ENCODE data around the gene TRAPPC6A. TPM values are rescaled to one million over a fixed set of nuclear protein-coding genes. Genes with fewer than 3 reads are reported as not detected.
A peak's percentile ranks its signal among the peaks of the same experiment; 100 is the strongest.

The TRAPPC6A gene
- total RNA-seq, 1 donor from 2014 or later = 43.8 TPM

GRCh38 chr19:45172611-45173208, 5.3 kb downstream of the TRAPPC6A start:
- Mint-ChIP-seq H3K27me3 (no peaks in the 10 kb centered on the region), H3K9me3 (ENCODE audit: low read depth) (no peaks in the 10 kb centered on the region), H3K27ac (no peak overlapping the region), H3K36me3 (ENCODE audit: insufficient read depth) (no peaks in the 10 kb centered on the region), H3K4me1 (ENCODE audit: low read depth) (peaks cover 11% of the 10 kb centered on the region), H3K4me3 (ENCODE audit: low read depth) (no peak overlapping the region)
- TF ChIP-seq, protein P1, sequence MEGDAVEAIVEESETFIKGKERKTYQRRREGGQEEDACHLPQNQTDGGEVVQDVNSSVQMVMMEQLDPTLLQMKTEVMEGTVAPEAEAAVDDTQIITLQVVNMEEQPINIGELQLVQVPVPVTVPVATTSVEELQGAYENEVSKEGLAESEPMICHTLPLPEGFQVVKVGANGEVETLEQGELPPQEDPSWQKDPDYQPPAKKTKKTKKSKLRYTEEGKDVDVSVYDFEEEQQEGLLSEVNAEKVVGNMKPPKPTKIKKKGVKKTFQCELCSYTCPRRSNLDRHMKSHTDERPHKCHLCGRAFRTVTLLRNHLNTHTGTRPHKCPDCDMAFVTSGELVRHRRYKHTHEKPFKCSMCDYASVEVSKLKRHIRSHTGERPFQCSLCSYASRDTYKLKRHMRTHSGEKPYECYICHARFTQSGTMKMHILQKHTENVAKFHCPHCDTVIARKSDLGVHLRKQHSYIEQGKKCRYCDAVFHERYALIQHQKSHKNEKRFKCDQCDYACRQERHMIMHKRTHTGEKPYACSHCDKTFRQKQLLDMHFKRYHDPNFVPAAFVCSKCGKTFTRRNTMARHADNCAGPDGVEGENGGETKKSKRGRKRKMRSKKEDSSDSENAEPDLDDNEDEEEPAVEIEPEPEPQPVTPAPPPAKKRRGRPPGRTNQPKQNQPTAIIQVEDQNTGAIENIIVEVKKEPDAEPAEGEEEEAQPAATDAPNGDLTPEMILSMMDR (IDR thresholded peaks at IDR 0.05; ENCODE audit: unreplicated experiment) = no peak
- no peak for DNase-seq (ENCODE audit: low spot score, unreplicated experiment)

DNA sequence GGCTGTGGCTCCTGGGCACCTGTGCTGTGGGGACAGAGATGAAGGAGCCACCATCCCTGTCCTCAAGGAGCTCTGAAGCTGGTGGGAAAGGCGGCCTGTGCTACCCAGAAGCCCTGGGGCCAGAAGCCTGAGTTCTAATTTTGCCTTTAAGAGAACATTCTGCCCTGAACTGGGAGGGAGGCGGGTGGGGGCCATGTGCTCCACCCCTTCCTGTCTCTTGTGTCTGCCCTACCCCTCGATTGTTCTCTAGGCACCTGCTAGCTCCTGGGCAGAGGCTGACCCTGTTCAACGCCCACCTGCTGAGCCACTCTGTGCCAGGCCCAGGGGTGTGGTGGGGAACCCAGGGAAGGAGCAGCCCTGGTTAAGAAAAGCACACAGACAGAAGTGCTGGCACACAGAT, 5.9 kb downstream of the TRAPPC6A start:
- Mint-ChIP-seq H3K27me3 (no peaks in the 10 kb centered on the region), H3K36me3 (ENCODE audit: insufficient read depth) (no peaks in the 10 kb centered on the region), H3K9me3 (ENCODE audit: low read depth) (no peaks in the 10 kb centered on the region), H3K4me1 (ENCODE audit: low read depth) (peaks cover 9% of the 10 kb centered on the region), H3K27ac (no peak overlapping the region), H3K4me3 (ENCODE audit: low read depth) (no peak overlapping the region)
- no peak for DNase-seq (ENCODE audit: low spot score, unreplicated experiment)
- TF ChIP-seq, protein P1 (IDR thresholded peaks at IDR 0.05; ENCODE audit: unreplicated experiment) = no peak

DNA sequence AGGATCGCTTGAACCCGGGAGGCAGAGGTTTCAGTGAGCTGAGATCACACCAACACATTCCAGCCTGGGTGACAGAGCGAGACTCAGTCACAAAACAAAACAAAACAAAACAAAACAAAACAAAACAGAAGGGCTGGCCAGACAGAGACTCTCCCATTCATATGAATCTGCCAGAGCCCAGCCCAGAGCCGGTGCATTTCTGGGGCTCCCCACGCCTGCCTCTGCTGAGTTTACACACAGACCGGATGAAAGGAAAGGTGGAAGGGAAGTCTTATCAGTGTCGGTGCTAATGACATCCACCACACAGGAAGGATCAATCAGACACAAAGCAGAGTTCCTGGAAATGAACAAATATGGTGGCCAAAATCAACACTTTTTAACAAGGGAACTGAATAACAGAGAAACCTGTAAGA, 6.8 kb downstream of the TRAPPC6A start:
- H3K36me3 Mint-ChIP-seq (ENCODE audit: insufficient read depth) = no peaks in the 10 kb centered on the region
- H3K27me3 Mint-ChIP-seq = no peaks in the 10 kb centered on the region
- H3K9me3 Mint-ChIP-seq (ENCODE audit: low read depth) = no peaks in the 10 kb centered on the region
- H3K4me3 Mint-ChIP-seq (ENCODE audit: low read depth) = peak overlapping the region; percentile 9
- H3K4me1 Mint-ChIP-seq (ENCODE audit: low read depth) = peaks cover 9% of the 10 kb centered on the region
- DNase-seq (ENCODE audit: low spot score, unreplicated experiment) = no peak
- H3K27ac Mint-ChIP-seq = peak overlapping the region; percentile 84
- TF ChIP-seq, protein P1 (IDR thresholded peaks at IDR 0.05; ENCODE audit: unreplicated experiment) = no peak

- H3K27ac Mint-ChIP-seq = peak overlapping the region; percentile 84
- H3K4me3 Mint-ChIP-seq (ENCODE audit: low read depth) = no peak overlapping the region
- TF ChIP-seq, protein P1 (IDR thresholded peaks at IDR 0.05; ENCODE audit: unreplicated experiment) = no peak
- no peaks in the 10 kb centered on the region for H3K36me3 Mint-ChIP-seq (ENCODE audit: insufficient read depth)
- DNase-seq (ENCODE audit: low spot score, unreplicated experiment) = no peak
- peaks cover 8% of the 10 kb centered on the region for H3K4me1 Mint-ChIP-seq (ENCODE audit: low read depth)
- no peaks in the 10 kb centered on the region for H3K9me3 Mint-ChIP-seq (ENCODE audit: low read depth)
- H3K27me3 Mint-ChIP-seq = no peaks in the 10 kb centered on the region
Measured at GRCh38 chr19:45170146-45171106, 7.6 kb downstream of the TRAPPC6A start.

DNA sequence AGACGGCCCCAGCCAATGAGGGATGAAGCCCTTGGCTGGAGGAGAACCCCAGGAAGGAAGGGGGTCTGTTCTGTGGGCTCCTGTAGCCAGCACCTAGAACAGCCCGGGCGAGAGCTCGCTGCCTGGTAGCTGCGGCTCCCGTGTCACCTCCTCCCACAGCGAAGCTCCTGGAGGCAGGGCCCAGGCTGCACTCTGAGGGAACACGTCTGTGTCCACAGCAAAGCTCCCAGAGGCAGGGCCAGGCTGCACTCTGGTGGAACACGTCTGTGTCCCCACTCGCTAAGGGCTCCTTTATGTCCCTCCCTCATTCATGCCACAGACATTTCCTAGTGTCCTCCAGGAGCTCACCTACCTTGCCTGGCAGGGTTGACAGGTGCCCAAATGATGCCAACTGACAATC, 8.4 kb downstream of the TRAPPC6A start:
- peaks cover 7% of the 10 kb centered on the region for H3K4me1 Mint-ChIP-seq (ENCODE audit: low read depth)
- DNase-seq (ENCODE audit: low spot score, unreplicated experiment) = no peak
- H3K4me3 Mint-ChIP-seq (ENCODE audit: low read depth) = no peak overlapping the region
- TF ChIP-seq, protein P1 (IDR thresholded peaks at IDR 0.05; ENCODE audit: unreplicated experiment) = no peak
- H3K27me3 Mint-ChIP-seq = no peaks in the 10 kb centered on the region
- H3K9me3 Mint-ChIP-seq (ENCODE audit: low read depth) = no peaks in the 10 kb centered on the region
- no peaks in the 10 kb centered on the region for H3K36me3 Mint-ChIP-seq (ENCODE audit: insufficient read depth)
- no peak overlapping the region for H3K27ac Mint-ChIP-seq
